ENCODE measurements around the gene SLC24A5.

Gene SLC24A5

GRCh38 chr15:48190932-48191573 lies 70.3 kb downstream of the SLC24A5 start:
- DNase-seq (ENCODE audit: low spot score): peak; percentile 34

- DNase-seq (ENCODE audit: low spot score): no peak
These were observed 70.9 kb downstream of the SLC24A5 start, which contains the start of gene CTXN2 for GRCh38 chr15:48191574-48192225. CTXN2 (plus strand) TSS chr15:48191665; CDS start chr15:48201301, 9,636 bp downstream.
